Measurements from ENCODE around the gene AMN1.

AMN1 gene

GRCh38 chr12:31647086-31647491 lies 81.7 kb downstream of the AMN1 start:
- Histone ChIP-seq H2AFZ (ENCODE audit: low read depth) (no peak overlapping the region), H3K79me2 (ENCODE audit: insufficient read depth, low read depth) (no peaks in the 10 kb centered on the region), H3K36me3 (ENCODE audit: insufficient read depth) (no peaks in the 10 kb centered on the region), H3K4me1 (ENCODE audit: low read depth, poor library complexity, severe bottlenecking) (no peaks in the 10 kb centered on the region), H3K4me3 (IDR thresholded peaks at IDR 0.05; ENCODE audit: insufficient read depth, low read depth, low read length) (no peak overlapping the region), H3K9ac (no peak overlapping the region), H3K27ac (no peak overlapping the region), H3K27me3 (ENCODE audit: insufficient read depth, low read depth) (no peaks in the 10 kb centered on the region), H4K20me1 (ENCODE audit: insufficient read depth) (no peaks in the 10 kb centered on the region), H3K4me2 (no peak overlapping the region)
- TF ChIP-seq CTCF (conservative IDR thresholded peaks at IDR 0.05; ENCODE audit: low read depth, low read length) = no peak

GRCh38 chr12:31645924-31646323 lies 82.9 kb downstream of the AMN1 start:
- no peak overlapping the region for H3K4me2 ChIP-seq
- H3K36me3 ChIP-seq (ENCODE audit: insufficient read depth) = no peaks in the 10 kb centered on the region
- H4K20me1 ChIP-seq (ENCODE audit: insufficient read depth) = no peaks in the 10 kb centered on the region
- no peaks in the 10 kb centered on the region for H3K27me3 ChIP-seq (ENCODE audit: insufficient read depth, low read depth)
- no peak overlapping the region for H3K9ac ChIP-seq
- no peak overlapping the region for H3K27ac ChIP-seq
- H3K79me2 ChIP-seq (ENCODE audit: insufficient read depth, low read depth) = no peaks in the 10 kb centered on the region
- H3K4me1 ChIP-seq (ENCODE audit: low read depth, poor library complexity, severe bottlenecking) = no peaks in the 10 kb centered on the region
- no peak for TF ChIP-seq CTCF (conservative IDR thresholded peaks at IDR 0.05; ENCODE audit: low read depth, low read length)
- no peak overlapping the region for H2AFZ ChIP-seq (ENCODE audit: low read depth)
- no peak overlapping the region for H3K4me3 ChIP-seq (IDR thresholded peaks at IDR 0.05; ENCODE audit: insufficient read depth, low read depth, low read length)

- Histone ChIP-seq H4K20me1 (ENCODE audit: insufficient read depth) (no peaks in the 10 kb centered on the region), H3K4me2 (no peak overlapping the region), H2AFZ (ENCODE audit: low read depth) (no peak overlapping the region), H3K27me3 (ENCODE audit: insufficient read depth, low read depth) (no peaks in the 10 kb centered on the region), H3K9ac (no peak overlapping the region), H3K27ac (no peak overlapping the region), H3K4me1 (ENCODE audit: low read depth, poor library complexity, severe bottlenecking) (no peaks in the 10 kb centered on the region), H3K4me3 (IDR thresholded peaks at IDR 0.05; ENCODE audit: insufficient read depth, low read depth, low read length) (no peak overlapping the region), H3K79me2 (ENCODE audit: insufficient read depth, low read depth) (no peaks in the 10 kb centered on the region), H3K36me3 (ENCODE audit: insufficient read depth) (no peaks in the 10 kb centered on the region)
- no peak for TF ChIP-seq CTCF (conservative IDR thresholded peaks at IDR 0.05; ENCODE audit: low read depth, low read length)
Measured at GRCh38 chr12:31644536-31644935, 84.3 kb downstream of the AMN1 start.

GRCh38 chr12:31641509-31642090 lies 87.2 kb downstream of the AMN1 start:
- no peak for TF ChIP-seq CTCF (conservative IDR thresholded peaks at IDR 0.05; ENCODE audit: low read depth, low read length)
- H2AFZ ChIP-seq (ENCODE audit: low read depth) = no peak overlapping the region

More at GRCh38 chr12:31641509-31642090, 87.2 kb downstream of the AMN1 start:
- H3K4me2 ChIP-seq = no peak overlapping the region
- no peaks in the 10 kb centered on the region for H3K4me1 ChIP-seq (ENCODE audit: low read depth, poor library complexity, severe bottlenecking)
- no peak overlapping the region for H3K27ac ChIP-seq
- H3K9ac ChIP-seq = no peak overlapping the region
- no peaks in the 10 kb centered on the region for H4K20me1 ChIP-seq (ENCODE audit: insufficient read depth)
- H3K27me3 ChIP-seq (ENCODE audit: insufficient read depth, low read depth) = no peaks in the 10 kb centered on the region
- H3K36me3 ChIP-seq (ENCODE audit: insufficient read depth) = no peaks in the 10 kb centered on the region
- H3K4me3 ChIP-seq (IDR thresholded peaks at IDR 0.05; ENCODE audit: insufficient read depth, low read depth, low read length) = no peak overlapping the region
- no peaks in the 10 kb centered on the region for H3K79me2 ChIP-seq (ENCODE audit: insufficient read depth, low read depth)

Measured in KMS-11 (cell line).